Sigmoid colon (tissue), 7 donors: ENCODE measurements around the gene USP32. TPM values are rescaled to one million over a fixed set of nuclear protein-coding genes. Genes with fewer than 3 reads are reported as not detected.

Experiments used
- DNase-seq: peaks from one replicate; pipeline ENCODE4 v3.0.0-alpha.2; 2019
- H3K27ac ChIP-seq, 4 donors: fragments of 200-600 bp; sonication (generic); one replicate each; pipeline ENCODE4 v1.5.1; 2016 to 2019; ENCODE audit warnings: mild to moderate bottlenecking in 1 of 4
- H3K27me3 ChIP-seq, 3 donors: fragments of 200-600 bp; sonication (generic); one replicate each; pipeline ENCODE4 v1.5.1; 2019; ENCODE audit warnings: mild to moderate bottlenecking in 1 of 3
- H3K36me3 ChIP-seq, 4 donors: fragments of 200-600 bp; sonication (generic); one replicate each; pipeline ENCODE4 v1.5.1; 2016 to 2019
- H3K4me1 ChIP-seq, 4 donors: fragments of 200-600 bp; sonication (generic); one replicate each; pipeline ENCODE4 v1.5.1; 2017 to 2019
- H3K4me3 ChIP-seq, 4 donors: fragments of 200-600 bp; sonication (generic); one replicate each; pipeline ENCODE4 v1.5.1; 2017 to 2019; ENCODE audit warnings: mild to moderate bottlenecking in 2 of 4, moderate library complexity in 1 of 4
- H3K9me3 ChIP-seq, 4 donors: fragments of 200-600 bp in 3 of 4; sonication (generic) in 3 of 4; one replicate each; pipeline versions ENCODE4 v1.5.1 to v1.6.1; 2013 to 2019
- CTCF ChIP-seq, 4 experiments: fragments of 450-650 bp in 3 of 4; fragments of 200-600 bp in 1 of 4; IDR thresholded peaks; one replicate each; pipeline ENCODE4 v1.5.1; 2016 to 2019; ENCODE audit warnings: antibody characterized with exemption in 4 of 4, mild to moderate bottlenecking in 3 of 4, moderate library complexity in 2 of 4
- EP300 ChIP-seq, 4 donors: sonication (generic); formaldehyde crosslinking; IDR thresholded peaks; one replicate each; pipeline ENCODE4 v1.6.1; 2017; ENCODE audit warnings: antibody characterized with exemption in 4 of 4
- POLR2A ChIP-seq, 2 donors: fragments of 450-650 bp; IDR thresholded peaks; one replicate each; pipeline ENCODE4 v1.6.1; 2016; ENCODE audit warnings: antibody characterized with exemption in 2 of 2, mild to moderate bottlenecking in 2 of 2, moderate library complexity in 2 of 2
- POLR2AphosphoS5 ChIP-seq, 4 donors: sonication (generic); formaldehyde crosslinking; IDR thresholded peaks; one replicate each; pipeline ENCODE4 v1.6.1; 2017; ENCODE audit warnings: antibody characterized with exemption in 4 of 4
- WGBS, 2 donors: extraction: QIAGEN DNeasy Blood & Tissue Kit; methylation state at CpG; one replicate each; pipeline ENCODE4 v1.1.7; 2013; 5-methylcytosine and 5-hydroxymethylcytosine counted together
- intact Hi-C: fragments of 100-400 bp; cut with DNase I; formaldehyde crosslinking; loops from one replicate; pipeline ENCODE4 v1.15.1; 2023
- polyA plus RNA-seq, 3 donors: library from polyadenylated mRNA; stranded (reverse); fragments of 200-250 nt; gene quantifications; one replicate each; pipeline ENCODE4 v1.2.3, GENCODE V29; 2013
- total RNA-seq, 4 donors: library from RNA; depleted of rRNA; stranded (reverse); fragments of >200 nt; gene quantifications; one replicate each; pipeline ENCODE4 v1.1.0, GENCODE V29; 2016
- donor health status: healthy with polysubstance abuse.
- donor health status: Bipolar disorder and iron deficiency.
- donor health status: healthy.

USP32 gene
- total and polyA plus RNA-seq, 7 donors: 10.6 to 50.9 (median 39.6) TPM

GRCh38 chr17:60311936-60312335 is 80.0 kb downstream of the USP32 start:
- WGBS, 2 donors: 89 to 94% methylated on average over 2 of the region's 2 CpGs

GRCh38 chr17:60311186-60311585 is 80.7 kb downstream of the USP32 start:
- Histone ChIP-seq H3K27me3 (no peaks in the 10 kb centered on the region), H3K36me3 (no peaks in the 10 kb centered on the region), H3K9me3 (no peaks in the 10 kb centered on the region), H3K27ac (no peak overlapping the region), H3K4me3 (no peak overlapping the region), H3K4me1 (peaks cover 0 to 6% (median 5%) of the 10 kb centered on the region in 4 donors)
- DNase-seq: no peak
- 99% methylated on average over 2 of the region's 2 CpGs for WGBS, 2 donors
- TF ChIP-seq POLR2AphosphoS5 (IDR thresholded peaks at IDR 0.05): no peak
- no peak for TF ChIP-seq POLR2A (IDR thresholded peaks at IDR 0.05)
- no peak for TF ChIP-seq EP300 (IDR thresholded peaks at IDR 0.05)
- TF ChIP-seq CTCF (IDR thresholded peaks at IDR 0.05): no peak
- intact Hi-C loops: no loop called here

More at GRCh38 chr17:60311936-60312335, 80.0 kb downstream of the USP32 start:
- no peak overlapping the region for H3K27ac ChIP-seq
- no peak for TF ChIP-seq POLR2A (IDR thresholded peaks at IDR 0.05)
- no peak for TF ChIP-seq CTCF (IDR thresholded peaks at IDR 0.05)
- TF ChIP-seq EP300 (IDR thresholded peaks at IDR 0.05): no peak
- no peaks in the 10 kb centered on the region for H3K9me3 ChIP-seq
- peaks cover 0 to 6% (median 5%) of the 10 kb centered on the region in 4 donors for H3K4me1 ChIP-seq
- no peaks in the 10 kb centered on the region for H3K36me3 ChIP-seq
- no peak overlapping the region for H3K4me3 ChIP-seq
- intact Hi-C loops: no loop called here
- no peaks in the 10 kb centered on the region for H3K27me3 ChIP-seq
- DNase-seq: no peak

- H3K27me3 ChIP-seq: no peaks in the 10 kb centered on the region
- 34 to 49% methylated on average over 4 of the region's 4 CpGs for WGBS, 2 donors
- DNase-seq: no peak
- no peak overlapping the region for H3K27ac ChIP-seq
- intact Hi-C loops: no loop called here
- peaks cover 0 to 6% (median 0%) of the 10 kb centered on the region in 4 donors for H3K4me1 ChIP-seq
- no peak overlapping the region for H3K4me3 ChIP-seq
- no peak for TF ChIP-seq POLR2AphosphoS5 (IDR thresholded peaks at IDR 0.05)
- no peak for TF ChIP-seq CTCF (IDR thresholded peaks at IDR 0.05)
- no peak for TF ChIP-seq EP300 (IDR thresholded peaks at IDR 0.05)
- TF ChIP-seq POLR2A (IDR thresholded peaks at IDR 0.05): no peak
- no peaks in the 10 kb centered on the region for H3K9me3 ChIP-seq
- H3K36me3 ChIP-seq: no peaks in the 10 kb centered on the region
These were observed 86.8 kb downstream of the USP32 start for GRCh38 chr17:60305141-60305540.

GRCh38 chr17:60304502-60304901 is 87.4 kb downstream of the USP32 start:
- no peaks in the 10 kb centered on the region for H3K27me3 ChIP-seq
- DNase-seq: no peak
- TF ChIP-seq POLR2AphosphoS5 (IDR thresholded peaks at IDR 0.05) (no peak), POLR2A (IDR thresholded peaks at IDR 0.05) (no peak), CTCF (IDR thresholded peaks at IDR 0.05) (no peak), EP300 (IDR thresholded peaks at IDR 0.05) (no peak)

More at GRCh38 chr17:60304502-60304901, 87.4 kb downstream of the USP32 start:
- H3K36me3 ChIP-seq: no peaks in the 10 kb centered on the region
- no peaks in the 10 kb centered on the region for H3K9me3 ChIP-seq
- WGBS, 2 donors: 40 to 79% methylated on average over 2 of the region's 2 CpGs
- no peak overlapping the region for H3K4me3 ChIP-seq
- intact Hi-C loops: no loop called here
- peaks cover 0 to 6% (median 0%) of the 10 kb centered on the region in 4 donors for H3K4me1 ChIP-seq
- H3K27ac ChIP-seq: no peak overlapping the region
